Left ventricle myocardium superior (tissue), 1 donor: Measurements from ENCODE around the gene UGP2. TPM values are rescaled to one million over a fixed set of nuclear protein-coding genes. Genes with fewer than 3 reads are reported as not detected.

Experiments used
- total RNA-seq: library from RNA; stranded (reverse); fragmentation: NEBNext Ultra II Directional; extraction: Animal tissue kit (Norgen Biotek cat#: 25700); gene quantifications from one replicate; pipeline ENCODE4 v1.2.1, GENCODE V29; 2021
- donor health status: DM: no; HTN: yes; CAD: no; lungs with severe emphysema.

The UGP2 gene
- total RNA-seq, 1 donor from 2014 or later, result 368 TPM

Other genes with a start within 250 kb of the UGP2 start
- gene VPS54, start 177.5 kb downstream of the UGP2 start, total RNA-seq, result 10.7 TPM